EH (cell line): ENCODE measurements around the gene YAF2.
"Not testable (repeated sequence)": the region's sequence is repeated elsewhere in the genome, so short reads cannot be mapped to it uniquely, and the experiment has no call there.

Experiments used
- DNase-seq: peaks from one replicate; pipeline ENCODE4 v3.0.0-alpha.2; 2015; ENCODE audit warnings: low read depth

The YAF2 gene

DNA sequence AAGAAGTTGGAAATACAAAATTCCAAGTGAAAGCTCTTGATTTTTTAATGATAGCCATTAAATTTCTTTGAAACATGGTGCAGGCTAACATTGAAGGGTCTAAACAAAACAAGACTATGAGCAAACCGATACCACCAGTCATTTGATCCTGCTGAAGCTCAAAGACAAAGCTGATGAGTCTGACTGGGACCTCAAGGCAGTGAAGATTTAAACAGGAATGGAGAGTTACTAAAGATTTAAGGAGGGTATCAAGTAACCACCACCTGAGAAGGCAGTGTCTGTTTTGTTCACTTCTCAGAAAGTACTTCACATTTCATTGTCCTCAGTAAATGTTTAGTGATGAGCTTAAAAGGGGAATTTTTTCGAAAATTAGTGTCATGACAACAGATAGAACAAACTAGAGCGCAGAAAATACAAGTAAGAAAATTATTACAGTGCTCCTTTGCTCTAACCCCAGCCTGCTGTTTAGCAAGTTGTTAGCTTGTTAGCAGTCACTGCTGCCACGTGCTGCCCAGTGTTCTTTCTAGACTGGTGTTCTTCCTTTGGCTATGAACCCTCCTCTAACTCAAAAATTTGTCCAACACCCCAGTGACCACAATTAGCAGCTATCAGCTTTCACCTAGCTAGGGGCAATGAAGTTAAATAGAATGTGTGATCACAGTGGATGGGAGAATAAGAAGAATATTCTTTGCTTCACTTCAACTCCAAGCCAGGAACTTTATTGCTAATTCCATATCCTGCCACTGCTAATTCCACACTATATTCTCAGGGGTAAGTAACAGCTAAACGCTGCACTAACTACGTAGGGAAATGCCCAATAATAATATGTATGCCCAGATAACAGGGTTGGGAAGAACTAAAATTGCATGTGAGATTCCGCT, 41.1 kb downstream of the YAF2 start:
- DNase-seq = no peak

DNA sequence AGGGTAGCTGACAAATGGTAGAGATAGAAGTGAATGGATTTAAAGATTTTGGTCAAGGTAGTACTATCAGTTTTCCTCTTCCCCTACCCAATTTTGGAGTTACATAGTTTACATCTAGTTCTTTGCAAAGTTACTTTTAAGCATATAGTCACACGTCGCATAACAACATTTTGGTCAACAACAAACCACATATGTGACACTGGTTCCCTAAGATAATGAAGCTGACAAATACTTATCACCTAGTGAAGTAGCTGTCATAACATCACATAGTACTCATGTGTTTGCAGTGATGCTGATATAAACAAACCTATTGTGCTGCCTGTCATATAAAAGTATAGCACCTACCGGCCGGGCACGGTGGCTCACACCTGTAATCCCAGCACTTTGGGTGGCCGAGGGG, 45.4 kb downstream of the YAF2 start:
- DNase-seq = no peak

DNA sequence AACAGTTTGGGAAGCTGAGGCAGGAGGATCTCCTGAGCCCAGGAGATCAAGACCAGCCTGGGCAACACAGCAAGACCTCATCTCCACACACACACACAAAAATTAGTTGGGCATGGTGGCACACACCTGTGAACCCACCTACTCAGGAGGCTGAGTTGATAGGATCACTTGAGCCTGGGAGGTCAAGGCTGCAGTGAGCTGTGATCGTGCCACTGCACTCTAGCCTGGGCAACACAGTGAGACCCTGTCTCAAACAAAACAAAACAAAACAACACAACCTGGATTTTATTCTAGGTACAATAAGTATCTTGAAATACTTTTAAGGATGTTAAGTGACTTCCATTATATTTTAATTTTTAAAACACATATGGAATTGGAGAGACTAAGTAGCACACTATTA, 45.8 kb downstream of the YAF2 start:
- DNase-seq = no peak

DNA sequence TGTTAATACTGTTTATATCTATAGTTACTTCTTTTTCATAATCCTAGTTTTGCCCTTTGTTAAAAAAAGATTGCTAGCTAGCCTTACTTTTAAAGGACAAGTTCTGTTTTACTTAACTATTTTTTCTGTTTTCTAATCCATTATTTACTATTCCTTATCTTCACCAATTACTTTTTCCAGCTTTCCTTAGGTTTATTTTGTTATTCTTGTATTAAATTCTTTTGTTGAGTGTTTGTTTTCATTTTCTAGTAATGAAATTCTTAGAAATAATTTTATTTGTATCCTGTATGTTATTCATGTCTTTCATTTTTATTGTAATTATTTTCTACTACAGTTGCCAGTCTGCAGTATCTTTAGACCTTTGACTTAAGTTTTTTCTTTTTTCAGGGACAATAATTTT, 47.7 kb downstream of the YAF2 start:
- no peak for DNase-seq

DNA sequence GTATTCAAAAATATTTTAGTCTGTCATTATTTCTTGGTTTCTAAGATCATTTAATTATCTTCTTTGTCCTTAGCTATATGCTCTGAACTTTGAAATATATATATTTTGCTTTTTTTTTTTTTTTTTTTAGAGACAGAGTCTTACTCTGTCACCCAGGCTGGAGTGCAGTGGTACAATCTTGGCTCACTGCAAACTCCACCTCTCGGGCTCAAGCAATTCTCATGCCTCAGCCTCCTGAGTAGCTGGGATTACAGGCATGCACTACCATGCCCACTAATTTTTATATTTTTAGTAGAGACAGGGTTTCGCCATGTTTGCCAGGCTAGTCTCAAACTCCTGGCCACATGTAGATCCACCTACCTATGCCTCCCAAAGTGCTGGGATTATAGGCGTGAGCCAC, 49.8 kb downstream of the YAF2 start:
- DNase-seq = not testable (repeated sequence)

DNA sequence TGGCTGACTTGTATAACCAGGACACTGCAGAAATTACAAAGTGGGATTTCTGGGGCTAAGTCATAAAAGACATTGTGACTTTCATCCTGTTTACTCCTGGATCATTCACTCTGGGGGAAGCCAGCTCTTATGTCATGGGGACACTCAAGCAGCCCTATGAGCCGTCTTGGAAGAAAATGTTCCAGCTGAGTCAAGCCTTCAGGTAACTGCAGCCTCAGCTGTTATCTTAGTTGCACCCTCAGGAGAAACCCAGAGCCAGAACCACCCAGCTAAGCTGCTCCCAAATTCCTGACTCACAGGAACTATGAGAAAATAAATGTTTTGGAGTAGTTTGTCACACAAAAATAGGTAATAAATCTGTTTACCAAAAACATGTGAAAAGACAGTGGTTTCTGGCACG, 50.2 kb downstream of the YAF2 start:
- no peak for DNase-seq

DNA sequence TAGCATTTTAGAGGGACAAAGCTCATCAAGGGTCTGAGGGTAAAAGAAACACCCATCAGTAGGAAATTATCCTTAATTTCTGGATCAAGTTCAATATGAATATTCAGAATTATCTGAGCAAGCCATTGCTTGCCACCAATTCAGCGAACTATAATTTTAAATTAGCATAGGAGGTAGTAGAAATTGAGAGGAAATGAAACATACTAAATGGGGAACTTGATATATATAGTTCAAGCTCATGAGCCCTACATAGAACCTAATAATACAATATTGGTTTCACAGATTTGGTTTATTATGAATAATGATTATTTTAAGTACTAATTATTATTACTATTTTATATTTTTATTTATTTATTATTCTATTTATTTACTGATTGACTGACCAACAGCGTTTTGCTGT, 51.3 kb downstream of the YAF2 start:
- DNase-seq = no peak

DNA sequence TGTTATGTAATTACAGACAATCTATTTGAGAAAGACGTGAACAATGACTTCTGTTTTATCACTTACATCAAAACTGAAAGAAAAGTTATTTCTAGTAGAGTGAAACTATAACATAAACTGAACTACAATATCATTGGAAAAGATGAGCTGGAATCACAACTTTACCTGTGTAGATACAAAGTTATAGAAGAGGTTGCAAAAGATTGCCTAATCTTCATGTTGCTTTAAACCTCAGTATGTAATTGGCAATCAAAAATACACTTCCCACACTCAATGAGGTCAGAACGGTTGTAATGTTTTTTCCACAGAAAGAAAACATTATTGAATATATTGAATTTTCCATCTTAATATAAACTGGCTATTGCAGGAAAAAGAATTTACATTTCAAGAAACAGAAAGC, 55.7 kb downstream of the YAF2 start:
- DNase-seq = no peak

DNA sequence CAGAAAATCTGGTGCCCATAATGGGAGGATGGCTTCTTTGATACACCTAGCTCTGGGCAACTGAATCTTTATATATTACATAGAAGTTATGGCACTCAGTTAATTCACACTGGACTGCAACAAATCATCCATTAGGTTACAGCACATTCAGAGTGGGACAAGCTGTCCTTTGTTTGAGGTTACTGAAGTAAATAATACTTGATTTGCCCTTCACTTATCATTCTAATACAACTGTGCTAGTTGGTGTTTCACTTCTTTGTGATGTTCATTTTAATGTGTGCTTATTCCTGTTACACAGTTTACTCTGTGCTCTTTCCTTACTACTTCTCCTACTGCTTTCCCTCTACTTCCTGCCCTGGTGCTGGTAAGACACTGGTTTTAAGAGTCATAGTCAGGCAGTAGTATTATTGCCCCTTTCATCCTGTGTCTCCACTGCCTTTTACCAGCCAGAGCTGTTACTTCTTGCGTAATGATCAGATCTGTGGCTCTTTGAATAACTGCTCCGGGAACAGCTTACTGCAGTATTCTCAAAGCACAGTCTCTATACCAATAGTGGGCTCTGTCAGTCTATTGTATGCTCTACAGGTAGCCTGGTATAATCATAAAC, 57.0 kb downstream of the YAF2 start:
- DNase-seq = peak; percentile 35

DNA sequence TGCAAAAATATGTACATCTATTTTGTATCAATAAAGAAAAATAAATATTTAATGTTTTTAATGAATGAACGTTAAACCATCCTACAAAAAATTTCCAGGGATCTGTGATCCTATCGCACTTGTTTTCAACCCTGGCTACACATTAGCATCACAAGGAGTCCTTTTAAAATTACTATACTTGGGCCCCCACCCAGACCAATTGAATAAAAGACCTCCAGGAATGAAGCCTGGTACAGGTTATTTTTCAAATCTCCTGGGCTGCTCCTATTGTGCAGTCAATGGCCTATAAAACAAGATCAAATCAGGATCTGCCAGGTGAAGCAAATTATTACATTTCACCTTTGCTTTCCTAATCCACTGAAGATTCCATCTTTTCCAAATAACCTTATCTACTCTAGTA, 59.9 kb downstream of the YAF2 start:
- DNase-seq = no peak

DNA sequence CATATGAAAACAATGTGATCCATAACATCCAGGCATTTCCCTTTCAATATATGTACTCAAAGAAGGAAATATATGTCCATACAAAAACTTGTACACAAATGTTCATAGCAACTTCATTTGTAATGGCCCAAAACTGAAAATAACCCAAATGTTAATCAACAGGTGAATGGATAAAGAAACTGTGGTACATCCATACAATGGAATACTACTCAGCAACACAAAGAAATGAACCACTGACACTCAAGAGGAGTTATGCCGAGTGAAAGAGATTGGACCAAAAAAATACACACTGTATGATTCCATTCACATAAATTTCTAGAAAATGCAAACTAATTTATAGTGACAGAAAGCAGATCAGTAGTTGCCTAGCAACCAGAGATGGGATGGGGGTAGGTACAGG, 63.1 kb downstream of the YAF2 start:
- DNase-seq = no peak

DNA sequence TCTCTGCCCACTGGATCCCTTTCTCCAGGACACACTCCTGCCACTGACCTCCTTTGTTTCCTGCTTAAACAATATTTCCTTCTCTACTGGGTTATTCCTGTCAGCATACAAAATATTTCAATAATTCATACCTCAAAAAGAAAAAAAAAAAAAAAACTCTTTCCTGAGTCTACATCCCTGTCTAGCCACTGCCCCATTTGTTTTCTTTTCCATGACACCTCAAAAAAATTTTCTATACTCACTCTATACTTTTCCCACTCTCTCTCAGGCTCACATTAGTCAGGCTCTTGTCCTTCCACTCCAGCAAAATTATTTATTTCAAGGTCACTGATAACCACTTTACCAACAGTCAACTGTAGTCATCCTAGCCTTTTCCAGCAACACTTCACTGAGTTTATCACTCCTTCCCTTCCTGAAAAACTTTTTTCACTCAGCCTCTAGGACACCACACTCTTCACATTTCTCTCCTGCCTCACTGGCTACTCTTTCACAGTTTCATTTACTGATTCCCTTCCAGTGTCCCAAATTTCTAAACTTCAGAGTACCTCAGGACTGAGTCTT, 64.0 kb downstream of the YAF2 start:
- no peak for DNase-seq

DNA sequence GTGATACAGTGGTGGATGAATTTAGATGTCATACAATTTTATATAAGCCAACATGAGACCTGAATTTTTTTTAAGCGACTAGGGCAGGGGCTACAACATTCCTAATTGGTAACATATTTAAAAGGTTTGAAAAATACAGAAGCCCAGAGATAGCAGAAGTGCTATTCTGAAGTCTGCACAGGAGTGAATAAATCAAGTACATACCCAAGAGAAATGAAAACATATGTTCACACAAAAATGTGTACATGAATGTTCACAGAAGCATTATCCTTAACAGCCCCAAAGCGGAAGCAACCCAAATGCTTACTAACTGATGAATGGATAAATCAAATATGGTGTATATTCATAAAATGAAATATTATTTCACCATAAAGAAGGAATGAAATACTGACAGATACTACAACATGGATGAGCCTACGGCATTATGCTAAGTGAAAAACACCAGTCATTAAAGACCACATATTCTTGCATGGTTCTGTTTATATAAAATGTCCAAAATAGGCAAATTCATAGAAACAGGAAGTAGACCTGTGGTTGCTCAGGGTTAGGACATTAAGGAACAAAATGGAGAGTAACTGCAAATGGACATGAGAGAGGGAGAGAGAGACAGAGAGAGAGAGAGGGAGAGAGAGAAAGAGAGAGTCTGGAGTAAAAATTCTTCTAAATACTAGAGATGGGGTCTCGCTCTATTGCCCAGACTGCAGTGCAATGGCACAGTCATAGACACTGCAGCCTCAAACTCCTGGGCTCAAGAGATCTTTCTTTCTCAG, 65.4 kb downstream of the YAF2 start:
- DNase-seq = no peak

DNA sequence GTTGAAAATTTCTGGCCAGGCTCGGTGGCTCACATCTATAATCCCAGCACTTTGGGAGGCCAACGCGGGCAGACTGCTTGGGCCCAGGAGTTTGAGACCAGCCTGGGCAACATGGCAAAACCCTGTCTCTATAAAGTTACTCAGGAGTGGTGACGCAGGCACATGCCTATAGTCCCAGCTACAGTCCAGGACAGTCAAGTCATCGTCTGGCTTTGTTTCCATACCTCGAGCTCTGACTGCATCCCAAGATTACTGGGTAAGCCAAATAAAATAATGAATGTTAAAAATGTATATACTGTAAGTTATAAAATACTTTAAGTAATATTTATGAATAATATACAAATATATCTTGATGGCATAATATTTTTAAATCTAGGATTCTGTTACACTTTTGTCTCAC, 70.3 kb downstream of the YAF2 start:
- no peak for DNase-seq

DNA sequence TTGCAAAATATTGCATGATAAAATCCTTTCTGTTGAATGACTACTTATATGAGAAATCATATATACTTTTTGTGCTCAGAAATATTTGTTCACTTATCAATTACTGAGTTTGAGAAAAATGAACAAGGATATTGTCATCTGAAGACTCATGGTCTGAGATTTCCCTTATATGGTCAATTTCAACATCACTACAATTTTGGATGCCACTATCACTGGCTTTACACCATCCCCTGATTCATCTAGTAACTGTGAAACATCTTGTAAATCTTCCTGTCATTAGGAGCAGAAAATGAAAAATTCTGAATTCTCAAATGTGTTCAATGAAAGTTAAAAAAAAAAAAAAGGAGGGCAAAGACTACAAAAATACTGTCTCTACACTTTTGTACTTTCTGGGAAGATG, 71.5 kb downstream of the YAF2 start:
- DNase-seq = peak; percentile 66

DNA sequence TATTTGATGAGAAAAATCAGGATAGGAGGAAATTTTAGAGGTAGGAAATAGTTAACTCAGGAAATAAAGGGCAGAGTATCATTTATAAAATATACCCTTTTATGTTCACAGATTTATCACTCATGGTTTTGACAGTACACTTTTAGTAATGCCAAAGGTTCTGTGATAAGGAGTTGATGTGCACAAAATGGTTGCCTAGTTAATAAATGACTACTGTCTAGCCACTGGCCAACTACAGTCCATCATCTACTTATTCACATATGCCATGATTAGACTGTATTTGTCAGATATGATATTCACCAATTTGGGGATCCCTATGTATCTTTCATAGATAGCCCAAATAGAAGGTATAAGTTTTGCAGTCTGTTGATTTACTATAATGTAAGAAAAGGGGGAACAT, 74.1 kb downstream of the YAF2 start:
- DNase-seq = no peak

DNA sequence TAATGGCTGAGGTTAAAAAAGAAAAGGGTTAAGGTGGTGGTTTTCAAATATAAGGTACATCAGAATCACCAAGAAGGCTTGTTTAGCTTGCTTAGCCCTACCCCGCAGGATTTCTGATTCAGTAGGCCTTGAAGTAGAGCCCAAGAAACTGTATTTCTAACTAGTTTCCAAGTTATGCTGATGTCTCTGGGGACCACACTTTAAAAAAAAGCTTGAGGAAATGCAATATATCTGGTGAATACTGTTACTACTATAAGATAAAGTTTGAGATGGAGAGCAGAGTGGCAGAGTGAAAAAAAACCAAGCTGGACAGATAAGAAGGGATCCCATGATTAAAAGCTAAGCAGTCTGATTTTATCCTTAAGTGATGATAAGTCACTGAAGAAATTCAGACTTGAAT, 75.1 kb downstream of the YAF2 start:
- DNase-seq = no peak

DNA sequence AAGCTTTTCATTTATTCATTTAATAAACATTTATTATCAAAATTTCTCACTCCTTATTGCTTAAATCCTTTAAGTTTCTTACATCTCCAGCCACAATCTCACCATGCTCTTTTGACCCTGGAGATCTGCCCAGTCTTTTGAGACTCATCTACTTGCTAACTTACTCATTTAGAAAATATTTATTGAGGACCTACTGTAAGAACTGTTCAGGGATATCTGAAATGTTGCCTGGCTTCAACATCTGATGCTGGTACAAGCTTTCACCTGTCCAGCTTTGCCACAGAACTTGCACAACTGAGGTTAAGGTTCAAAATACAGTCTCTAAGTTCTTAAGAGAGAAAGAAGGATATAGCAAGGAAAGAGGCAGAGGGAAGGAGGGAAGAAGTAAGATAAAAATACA, 75.9 kb downstream of the YAF2 start:
- DNase-seq = peak; percentile 74

DNA sequence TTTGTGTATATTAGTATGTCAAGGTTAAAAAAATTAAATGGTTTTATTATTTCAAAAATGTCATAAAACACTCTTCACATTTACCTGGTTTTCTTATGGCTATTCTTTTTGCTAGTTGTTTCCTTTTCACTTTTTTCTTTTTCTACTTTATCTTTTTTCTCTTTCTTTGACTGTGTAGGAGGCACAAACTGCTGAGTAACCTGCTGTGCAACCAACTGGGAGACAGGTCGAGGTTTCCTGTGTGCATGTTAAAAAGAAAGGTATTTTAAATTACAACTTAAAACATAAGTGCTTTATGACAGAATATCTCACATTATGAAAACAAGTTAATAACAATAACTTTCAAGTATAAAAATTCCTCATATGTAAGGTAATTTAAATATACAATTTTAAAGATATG, 76.5 kb downstream of the YAF2 start:
- no peak for DNase-seq

DNA sequence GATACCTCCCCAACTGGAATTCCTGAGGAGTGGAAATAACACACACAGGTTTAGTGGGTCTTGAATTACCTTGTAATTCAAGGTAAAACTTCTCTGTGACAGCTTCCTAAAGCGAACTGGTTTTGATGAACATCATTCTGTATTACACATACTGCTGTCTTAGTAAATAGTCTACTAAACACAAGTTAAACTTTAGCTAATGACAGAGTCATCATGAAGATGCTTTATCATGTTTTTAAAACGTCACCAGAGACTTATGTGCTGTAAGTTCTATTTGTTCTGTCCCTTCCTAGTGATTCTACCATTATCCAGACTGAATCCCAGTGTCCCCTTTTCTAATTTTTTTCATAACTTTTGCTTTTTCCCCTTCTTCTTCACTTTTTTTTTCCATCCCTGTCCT, 81.8 kb downstream of the YAF2 start:
- no peak for DNase-seq

DNA sequence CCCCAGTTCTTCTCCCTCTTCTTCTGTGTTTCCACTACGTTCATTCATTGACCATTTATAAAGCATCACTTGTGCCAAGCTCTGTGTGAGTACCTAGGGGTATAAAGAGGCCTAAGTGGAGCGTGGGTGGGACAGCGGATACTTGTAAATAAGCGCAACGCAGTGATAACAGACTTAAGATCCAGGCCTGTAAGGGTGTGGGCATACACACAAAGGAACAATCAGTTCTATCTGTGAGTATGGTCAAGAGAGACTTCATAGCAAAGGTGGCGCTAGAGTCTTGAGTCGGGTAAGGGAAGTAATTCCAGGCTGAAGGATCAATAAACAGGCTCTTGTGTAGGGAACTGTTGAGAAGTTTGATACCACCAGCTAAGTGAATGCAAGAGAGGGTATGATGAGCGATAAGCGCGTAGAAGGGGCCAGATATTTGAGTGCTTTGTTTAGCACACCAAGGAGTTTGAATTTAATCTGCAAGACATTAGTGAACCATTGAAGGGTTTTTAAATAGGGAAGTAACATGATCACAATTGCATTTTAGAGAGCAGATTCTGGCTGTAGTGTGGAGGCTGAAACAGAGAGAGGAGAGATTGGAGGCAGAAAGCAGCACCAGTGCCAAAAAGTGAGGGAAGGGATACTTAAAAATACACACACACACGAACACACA, 92.4 kb downstream of the YAF2 start:
- DNase-seq = no peak

DNA sequence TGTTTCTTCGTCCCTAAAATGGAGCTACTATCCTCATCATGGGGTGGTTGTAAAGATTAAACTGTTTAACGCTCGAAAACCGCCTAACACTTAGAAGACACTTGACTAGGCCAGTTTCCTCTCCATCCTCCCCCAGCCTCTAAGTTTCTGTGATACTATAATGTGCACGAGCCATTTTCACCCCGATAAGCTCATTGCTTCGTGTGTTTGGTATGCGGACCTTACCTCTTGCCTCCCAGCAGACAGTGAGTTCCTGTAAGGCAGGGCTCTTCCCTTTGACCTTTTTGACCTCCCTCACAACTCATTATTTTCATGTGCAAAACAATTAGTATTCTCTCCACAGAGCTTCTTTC, 92.9 kb downstream of the YAF2 start:
- DNase-seq = no peak
